SHP77 (cell line): ENCODE data around the gene RPS10.

Source experiments
- DNase-seq, 2 experiments: peaks; one replicate each; lab custom pipeline; 2025; lab: John Stamatoyannopoulos, UW

Gene RPS10

GRCh38 chr6:34370361-34370760, 55.5 kb downstream of the RPS10 start:
- DNase-seq, result no peak

GRCh38 chr6:34369385-34369784, 56.5 kb downstream of the RPS10 start:
- DNase-seq, result no peak
